KMS-11 (cell line): ENCODE results near the gene WDR88.
A peak's percentile ranks its signal among the peaks of the same experiment; 100 is the strongest.
"Not testable (repeated sequence)": the region's sequence is repeated elsewhere in the genome, so short reads cannot be mapped to it uniquely, and the experiment has no call there.

Experiments used
- H2AFZ ChIP-seq: fragments of 200-600 bp; sonication (generic); 2 replicates; pipeline ENCODE4 v1.6.1; 2016; ENCODE audit warnings: antibody characterized with exemption, mixed run types, low read depth
- H3K27ac ChIP-seq: fragments of 200-600 bp; sonication (generic); 2 replicates; pipeline ENCODE4 v1.6.1; 2016; ENCODE audit warnings: mild to moderate bottlenecking, mixed run types
- H3K27me3 ChIP-seq: fragments of 200-600 bp; sonication (generic); 2 replicates; pipeline ENCODE4 v1.6.1; 2017; ENCODE audit warnings: mild to moderate bottlenecking, low read depth, mixed run types, moderate library complexity; ENCODE audit not compliant: insufficient read depth
- H3K36me3 ChIP-seq: fragments of 200-600 bp; sonication (generic); 2 replicates; pipeline ENCODE4 v1.6.1; 2017; ENCODE audit warnings: mild to moderate bottlenecking, mixed run types; ENCODE audit not compliant: insufficient read depth
- H3K4me1 ChIP-seq: fragments of 200-600 bp; sonication (generic); 2 replicates; pipeline ENCODE4 v1.6.1; 2016; ENCODE audit warnings: mild to moderate bottlenecking, low read depth, mixed run types; ENCODE audit not compliant: poor library complexity, severe bottlenecking
- H3K4me2 ChIP-seq: fragments of 200-600 bp; sonication (generic); 2 replicates; pipeline ENCODE4 v1.7.0; 2016; ENCODE audit warnings: mild to moderate bottlenecking, mixed run types
- H3K4me3 ChIP-seq: fragments of 200-600 bp; sonication (generic); IDR thresholded peaks from 2 replicates; pipeline ENCODE4 v1.6.1; 2017; ENCODE audit warnings: low read depth, low read length, mixed read lengths; ENCODE audit not compliant: insufficient read depth
- H3K79me2 ChIP-seq: fragments of 200-600 bp; sonication (generic); 2 replicates; pipeline ENCODE4 v1.6.1; 2016; ENCODE audit warnings: low read depth, mixed run types; ENCODE audit not compliant: insufficient read depth
- H3K9ac ChIP-seq: fragments of 200-600 bp; sonication (generic); 2 replicates; pipeline ENCODE4 v1.6.1; 2016; ENCODE audit warnings: mild to moderate bottlenecking, mixed run types
- H4K20me1 ChIP-seq: fragments of 200-600 bp; sonication (generic); 2 replicates; pipeline ENCODE4 v1.6.1; 2016; ENCODE audit warnings: mild to moderate bottlenecking, mixed run types; ENCODE audit not compliant: insufficient read depth
- TF ChIP-seq, protein P1 (sequence below): fragments of 200-600 bp; sonication (generic); conservative IDR thresholded peaks from 2 replicates; pipeline ENCODE4 v1.6.1; 2017; ENCODE audit warnings: low read depth, mild to moderate bottlenecking, antibody characterized with exemption, low read length, moderate library complexity, mixed read lengths

WDR88 gene

DNA sequence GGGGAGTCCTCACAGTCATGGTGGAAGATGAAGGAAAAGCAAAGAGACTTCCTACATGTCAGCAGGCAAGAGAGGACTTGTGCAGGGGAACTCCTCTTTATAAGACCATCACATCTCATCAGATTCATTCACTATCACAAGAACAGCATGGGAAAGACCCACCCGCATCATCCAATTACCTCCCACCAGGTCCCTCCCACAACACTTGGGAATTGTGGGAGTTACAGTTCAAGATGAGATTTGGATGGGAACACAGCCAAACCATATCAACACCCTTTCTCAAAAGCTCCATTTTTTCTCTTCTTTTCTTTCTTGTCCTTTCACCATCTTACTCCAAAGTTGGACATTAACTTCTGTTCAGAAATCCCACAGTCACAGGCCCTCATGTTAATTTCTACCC is 57.5 kb downstream of the WDR88 start:
- H3K36me3 ChIP-seq, result no peaks in the 10 kb centered on the region
- no peaks in the 10 kb centered on the region for H4K20me1 ChIP-seq
- no peak overlapping the region for H3K4me2 ChIP-seq
- H3K4me3 ChIP-seq, result no peak overlapping the region
- no peak overlapping the region for H2AFZ ChIP-seq
- H3K27me3 ChIP-seq, result no peaks in the 10 kb centered on the region
- H3K4me1 ChIP-seq, result no peaks in the 10 kb centered on the region
- no peak overlapping the region for H3K27ac ChIP-seq
- TF ChIP-seq, protein P1, sequence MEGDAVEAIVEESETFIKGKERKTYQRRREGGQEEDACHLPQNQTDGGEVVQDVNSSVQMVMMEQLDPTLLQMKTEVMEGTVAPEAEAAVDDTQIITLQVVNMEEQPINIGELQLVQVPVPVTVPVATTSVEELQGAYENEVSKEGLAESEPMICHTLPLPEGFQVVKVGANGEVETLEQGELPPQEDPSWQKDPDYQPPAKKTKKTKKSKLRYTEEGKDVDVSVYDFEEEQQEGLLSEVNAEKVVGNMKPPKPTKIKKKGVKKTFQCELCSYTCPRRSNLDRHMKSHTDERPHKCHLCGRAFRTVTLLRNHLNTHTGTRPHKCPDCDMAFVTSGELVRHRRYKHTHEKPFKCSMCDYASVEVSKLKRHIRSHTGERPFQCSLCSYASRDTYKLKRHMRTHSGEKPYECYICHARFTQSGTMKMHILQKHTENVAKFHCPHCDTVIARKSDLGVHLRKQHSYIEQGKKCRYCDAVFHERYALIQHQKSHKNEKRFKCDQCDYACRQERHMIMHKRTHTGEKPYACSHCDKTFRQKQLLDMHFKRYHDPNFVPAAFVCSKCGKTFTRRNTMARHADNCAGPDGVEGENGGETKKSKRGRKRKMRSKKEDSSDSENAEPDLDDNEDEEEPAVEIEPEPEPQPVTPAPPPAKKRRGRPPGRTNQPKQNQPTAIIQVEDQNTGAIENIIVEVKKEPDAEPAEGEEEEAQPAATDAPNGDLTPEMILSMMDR, result no peak
- H3K9ac ChIP-seq, result no peak overlapping the region
- H3K79me2 ChIP-seq, result no peaks in the 10 kb centered on the region

DNA sequence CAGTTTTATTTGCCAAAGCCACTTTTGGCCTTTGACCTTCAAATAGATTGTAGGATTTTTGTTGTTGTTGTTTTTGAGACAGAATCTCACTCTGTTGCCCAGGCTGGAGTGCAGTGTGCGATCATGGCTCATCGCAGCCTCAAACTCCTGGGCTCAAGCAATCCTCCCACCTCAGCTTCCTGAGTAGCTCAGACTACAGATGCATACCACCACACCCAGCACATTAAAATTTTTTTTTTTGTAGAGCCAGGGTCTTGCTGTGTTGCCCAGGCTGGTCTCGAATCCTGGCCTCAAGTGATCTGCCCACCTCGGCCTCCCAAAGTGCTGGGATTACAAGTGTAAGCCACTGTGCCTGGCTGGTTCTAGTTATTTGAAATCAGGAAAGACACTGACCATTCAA is 59.2 kb downstream of the WDR88 start:
- not testable (repeated sequence) for H3K4me2 ChIP-seq, H3K9ac ChIP-seq, H4K20me1 ChIP-seq, H3K4me1 ChIP-seq, H3K27me3 ChIP-seq, H3K36me3 ChIP-seq, H3K27ac ChIP-seq, H3K4me3 ChIP-seq, H2AFZ ChIP-seq, H3K79me2 ChIP-seq

DNA sequence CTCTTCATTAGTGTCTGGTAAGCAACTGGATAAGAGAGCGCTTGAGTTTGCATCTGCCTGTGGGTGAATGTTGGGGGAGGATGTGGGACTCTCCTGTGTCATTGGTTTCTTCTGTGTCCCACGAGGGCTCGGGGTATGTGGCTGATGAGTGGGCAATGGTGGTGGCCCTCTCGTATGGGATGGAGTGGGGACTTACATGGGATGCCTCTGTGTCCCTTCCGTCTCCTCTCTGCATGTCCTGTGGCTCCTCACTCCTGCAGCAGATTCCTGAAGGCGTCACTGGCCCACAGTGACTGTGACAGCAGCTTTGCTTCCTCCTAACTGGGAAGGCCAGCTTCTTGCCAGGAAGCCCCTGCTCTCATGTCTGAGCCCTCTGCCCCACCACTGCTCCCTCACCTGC is 59.6 kb downstream of the WDR88 start:
- TF ChIP-seq, protein P1, result no peak
- Histone ChIP-seq H3K4me1 (no peaks in the 10 kb centered on the region), H3K27ac (no peak overlapping the region), H3K79me2 (no peaks in the 10 kb centered on the region), H3K4me3 (no peak overlapping the region), H3K27me3 (no peaks in the 10 kb centered on the region; the same call in 1 of the 2 replicates), H2AFZ (no peak overlapping the region), H3K36me3 (no peaks in the 10 kb centered on the region), H3K4me2 (no peak overlapping the region), H3K9ac (no peak overlapping the region), H4K20me1 (no peaks in the 10 kb centered on the region)

DNA sequence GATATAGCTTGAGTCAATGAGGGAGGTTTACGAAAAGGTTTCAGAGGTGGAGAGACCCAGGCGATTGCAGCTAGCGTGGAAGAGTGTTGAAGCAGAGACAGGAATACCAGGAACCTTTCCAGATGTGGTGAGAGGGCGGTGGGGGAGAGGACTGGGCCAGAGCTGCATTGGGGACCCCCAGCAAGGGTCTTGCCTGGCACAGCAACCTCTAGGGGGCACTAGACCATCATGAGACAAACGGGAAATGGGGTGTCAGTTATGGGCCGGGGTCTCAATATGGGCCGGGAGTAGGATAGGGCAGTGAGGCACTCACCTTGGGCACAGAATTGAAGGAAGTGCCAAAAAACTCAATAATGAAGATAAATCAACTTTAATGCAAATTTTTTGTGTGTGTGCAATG is 60.1 kb downstream of the WDR88 start:
- no peaks in the 10 kb centered on the region for H3K79me2 ChIP-seq
- H3K27me3 ChIP-seq, result no peaks in the 10 kb centered on the region; the same call in 1 of the 2 replicates
- TF ChIP-seq, protein P1, result peak; percentile 37; the same call in 1 of the 2 replicates
- no peak overlapping the region for H3K4me2 ChIP-seq
- no peak overlapping the region for H2AFZ ChIP-seq
- H3K9ac ChIP-seq, result no peak overlapping the region
- H3K4me3 ChIP-seq, result no peak overlapping the region
- no peak overlapping the region for H3K27ac ChIP-seq
- no peaks in the 10 kb centered on the region for H3K4me1 ChIP-seq
- H3K36me3 ChIP-seq, result no peaks in the 10 kb centered on the region
- H4K20me1 ChIP-seq, result no peaks in the 10 kb centered on the region

DNA sequence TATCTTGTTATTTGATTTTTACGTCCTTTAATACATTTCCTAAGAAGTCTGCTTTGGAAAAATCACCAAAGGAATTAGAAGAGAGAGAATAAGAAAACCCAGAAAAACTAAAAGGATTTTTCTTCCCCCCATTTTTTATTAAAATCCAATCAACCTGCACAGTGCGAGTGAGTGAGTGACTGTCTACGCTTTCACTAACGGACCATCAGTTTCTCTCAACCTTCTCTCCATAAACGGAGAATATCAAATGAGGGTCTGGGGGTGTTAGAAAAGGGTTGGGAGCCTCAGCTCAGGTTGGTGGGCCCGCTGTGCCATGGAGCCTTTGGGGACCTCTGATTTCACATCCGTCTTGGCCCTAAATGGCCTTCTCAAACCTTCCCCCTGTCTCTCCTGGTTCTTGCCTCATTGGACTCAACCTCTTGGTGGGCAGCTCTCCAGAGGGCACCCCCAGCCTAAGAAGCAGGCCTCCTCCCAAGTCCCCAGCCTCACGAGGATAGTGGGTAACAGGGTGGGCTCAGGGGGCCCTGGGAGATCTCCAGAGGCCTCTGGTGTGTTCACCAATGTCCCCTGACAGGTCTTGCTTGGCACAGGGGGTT is 61.5 kb downstream of the WDR88 start:
- H3K27ac ChIP-seq, result no peak overlapping the region
- H3K4me3 ChIP-seq, result no peak overlapping the region

More for the DNA sequence above, 61.5 kb downstream of the WDR88 start:
- Histone ChIP-seq H3K27me3 (no peaks in the 10 kb centered on the region; the same call in 1 of the 2 replicates), H3K4me2 (no peak overlapping the region), H3K36me3 (no peaks in the 10 kb centered on the region), H4K20me1 (no peaks in the 10 kb centered on the region), H3K4me1 (no peaks in the 10 kb centered on the region), H3K9ac (no peak overlapping the region), H3K79me2 (no peaks in the 10 kb centered on the region), H2AFZ (peak overlapping the region; percentile 18; the same call in 1 of the 2 replicates)
- TF ChIP-seq, protein P1, result no peak
